Stimulated activated CD4-positive, alpha-beta T cell treated with anti-CD3 and anti-CD28 coated beads, Interleukin-4, amount 100 ng/mL, for 1 hour (primary cell): ENCODE data around the gene SAMD10.
"Not testable (repeated sequence)": the region's sequence is repeated elsewhere in the genome, so short reads cannot be mapped to it uniquely, and the experiment has no call there.

Source experiments
- DNase-seq: peaks from one replicate; pipeline ENCODE4 v3.0.0-alpha.2; 2020

The SAMD10 gene

GRCh38 chr20:63968136-63968927 is 11.1 kb downstream of the SAMD10 start:
- no peak for DNase-seq

- DNase-seq: peak; percentile 1
These were observed 11.9 kb downstream of the SAMD10 start for GRCh38 chr20:63967330-63968135.

- DNase-seq: peak; percentile 1
These were observed 12.5 kb downstream of the SAMD10 start for GRCh38 chr20:63966944-63967322.

- peak; percentile 1 for DNase-seq
These were observed 13.1 kb downstream of the SAMD10 start for GRCh38 chr20:63966172-63966943.

DNA sequence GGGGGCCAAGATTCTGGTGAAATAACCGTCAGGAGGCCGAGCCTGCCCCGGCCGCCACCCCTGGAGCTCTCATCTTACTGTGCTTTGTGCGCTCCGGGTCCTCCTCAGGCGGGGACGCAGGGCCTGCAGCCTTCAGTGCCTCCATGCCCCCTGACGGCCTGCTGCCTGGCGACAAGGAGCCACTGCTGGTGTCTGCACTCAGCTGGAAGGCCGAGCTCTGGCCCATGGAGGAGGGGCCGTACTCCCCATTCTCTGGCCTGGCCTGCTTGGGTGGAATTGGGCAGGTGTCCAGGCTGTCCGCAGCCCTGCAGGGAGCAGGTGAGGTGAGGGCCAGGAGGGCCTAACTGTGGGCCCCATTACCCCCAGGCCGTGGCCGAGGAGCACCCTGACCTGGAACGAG is 15.0 kb downstream of the SAMD10 start:
- DNase-seq: peak; percentile 1

DNA sequence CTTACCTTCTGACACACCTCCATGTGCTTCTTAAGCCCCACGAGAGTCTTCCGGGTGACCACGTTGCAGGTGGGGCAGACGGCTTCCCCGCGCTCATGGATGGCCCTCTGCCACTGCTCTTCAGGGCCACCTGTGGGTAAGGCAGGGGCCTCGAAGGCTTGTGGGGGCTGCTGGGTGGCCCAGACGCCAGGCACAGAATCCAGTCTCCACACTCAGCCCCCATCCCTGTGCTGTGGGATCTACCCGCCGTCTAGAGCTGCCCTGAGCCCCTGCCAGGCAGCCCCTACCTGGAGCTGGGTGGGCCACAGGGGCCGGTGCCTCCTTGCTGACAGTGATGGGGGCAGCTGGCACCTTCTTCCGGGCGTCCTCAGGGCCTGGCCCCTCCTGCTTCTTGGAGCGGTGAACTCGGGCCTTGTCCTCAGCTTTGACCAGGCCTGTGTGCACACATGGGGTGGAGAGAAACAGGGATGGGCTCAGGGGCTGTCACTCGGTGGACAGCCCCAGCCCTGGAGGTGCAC is 15.6 kb downstream of the SAMD10 start:
- no peak for DNase-seq

- no peak for DNase-seq
These were observed 16.1 kb downstream of the SAMD10 start for GRCh38 chr20:63963348-63963741.

GRCh38 chr20:63962426-63963347 is 16.8 kb downstream of the SAMD10 start:
- no peak for DNase-seq

- DNase-seq: no peak
These were observed 17.6 kb downstream of the SAMD10 start for GRCh38 chr20:63961664-63962425.

DNA sequence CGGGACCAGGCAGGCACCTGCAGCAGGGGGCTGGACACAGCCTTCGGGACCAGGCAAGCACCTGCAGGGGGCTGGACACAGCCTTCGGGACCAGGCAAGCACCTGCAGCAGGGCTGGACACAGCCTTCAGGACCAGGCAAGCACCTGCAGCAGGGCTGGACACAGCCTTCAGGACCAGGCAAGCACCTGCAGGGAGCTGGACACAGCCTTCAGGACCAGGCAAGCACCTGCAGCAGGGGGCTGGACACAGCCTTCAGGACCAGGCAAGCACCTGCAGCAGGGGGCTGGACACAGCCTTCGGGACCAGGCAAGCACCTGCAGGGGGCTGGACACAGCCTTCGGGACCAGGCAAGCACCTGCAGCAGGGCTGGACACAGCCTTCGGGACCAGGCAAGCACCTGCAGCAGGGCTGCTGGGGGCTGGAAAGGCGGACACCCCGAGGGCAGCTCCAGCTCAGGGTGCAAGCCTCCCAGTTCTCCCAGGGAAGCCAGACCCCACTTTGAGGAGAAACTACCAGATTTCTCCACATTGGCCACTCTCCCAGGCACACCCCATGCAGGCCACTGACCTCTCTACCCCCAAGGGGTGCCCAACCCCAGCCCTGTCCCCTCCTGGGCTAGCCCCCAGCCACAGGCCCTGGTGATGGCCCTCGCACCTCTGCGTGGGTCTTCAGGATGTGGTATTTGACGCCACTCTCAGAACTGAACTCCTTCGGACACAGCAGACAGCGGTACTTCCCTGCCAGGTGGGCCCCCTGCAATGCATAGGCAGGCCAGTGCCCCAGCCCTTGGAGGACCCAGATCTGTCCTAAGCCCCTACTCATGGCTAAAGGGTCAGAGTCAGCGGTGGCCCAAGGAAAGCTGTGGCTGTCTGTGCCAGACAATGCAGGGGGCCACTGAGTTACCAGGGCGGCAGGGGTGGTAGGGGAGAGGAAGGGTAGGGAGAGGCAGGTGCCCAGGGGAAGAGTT is 18.5 kb downstream of the SAMD10 start:
- DNase-seq: not testable (repeated sequence)

DNA sequence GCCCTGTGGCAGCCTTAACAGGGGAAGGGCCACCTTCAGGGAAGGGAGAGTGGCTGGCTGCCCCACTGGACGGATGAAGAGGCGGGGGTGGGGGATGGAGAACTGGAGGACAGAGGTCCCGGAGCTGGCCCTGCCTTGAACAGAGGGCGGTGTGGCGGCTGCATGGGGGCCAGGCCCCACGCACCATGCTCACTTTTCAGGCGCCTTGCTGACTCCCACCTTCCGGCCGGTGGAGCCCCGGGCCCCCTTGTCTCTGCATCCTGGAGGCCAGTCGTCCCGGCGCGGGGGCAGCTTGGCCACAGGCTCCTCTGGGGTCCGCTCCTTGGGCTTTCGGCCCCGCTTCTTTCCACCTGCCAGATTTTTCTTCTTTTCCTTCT is 19.8 kb downstream of the SAMD10 start:
- DNase-seq: no peak

GRCh38 chr20:63958964-63959698 is 20.3 kb downstream of the SAMD10 start:
- no peak for DNase-seq

- no peak for DNase-seq
These were observed 21.0 kb downstream of the SAMD10 start for GRCh38 chr20:63958471-63958870.

GRCh38 chr20:63957690-63958441 is 21.6 kb downstream of the SAMD10 start:
- peak; percentile 61 for DNase-seq

DNA sequence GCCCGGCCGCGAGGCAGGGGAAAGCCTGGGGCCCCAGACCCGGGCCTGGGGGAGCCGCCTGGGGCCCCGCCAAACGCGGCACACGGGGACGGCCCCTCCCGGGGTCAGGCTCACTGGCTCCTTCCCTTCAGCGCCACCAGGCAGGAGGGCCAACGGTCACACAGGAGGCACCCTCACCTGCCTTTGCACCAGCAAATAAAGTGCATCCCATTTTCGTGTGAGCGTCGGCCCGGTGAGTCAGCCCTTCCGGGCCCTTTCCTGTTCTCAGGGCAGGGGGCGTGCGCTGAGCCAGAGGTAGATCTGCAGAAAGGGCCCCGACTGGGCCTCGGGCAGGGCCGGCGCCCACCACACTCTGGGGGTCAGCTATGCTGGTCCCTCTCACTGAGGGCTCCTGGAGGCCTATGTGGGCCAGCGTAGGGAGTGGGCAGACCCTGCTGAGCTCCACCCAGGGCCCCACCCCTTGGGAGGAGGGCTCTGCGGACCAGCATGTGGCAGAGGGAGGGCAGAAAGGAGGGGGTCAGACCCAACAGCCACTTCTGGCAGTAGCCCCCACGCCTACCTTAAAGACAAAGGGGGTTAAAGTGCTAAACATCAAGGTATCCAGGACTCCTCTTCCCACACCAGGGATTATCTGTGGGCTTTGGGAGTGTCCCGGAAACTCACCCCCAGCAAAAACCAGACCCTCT is 22.3 kb downstream of the SAMD10 start:
- peak; percentile 79 for DNase-seq

DNA sequence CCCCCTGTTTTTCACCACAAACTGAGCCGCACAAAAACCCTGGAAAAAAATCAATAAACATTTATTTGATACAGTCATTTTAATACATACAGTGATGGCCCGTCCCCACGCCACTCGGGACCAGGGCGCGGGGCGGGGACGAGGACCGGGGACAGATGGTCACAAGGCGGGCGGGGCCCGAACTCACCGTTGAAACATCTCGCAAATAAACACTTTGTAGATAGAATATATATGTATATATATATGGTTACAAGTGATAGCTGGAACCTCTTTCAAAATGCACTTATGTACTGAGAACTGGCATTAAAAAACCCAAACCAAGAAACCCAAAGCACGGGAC is 22.8 kb downstream of the SAMD10 start:
- DNase-seq: no peak

DNA sequence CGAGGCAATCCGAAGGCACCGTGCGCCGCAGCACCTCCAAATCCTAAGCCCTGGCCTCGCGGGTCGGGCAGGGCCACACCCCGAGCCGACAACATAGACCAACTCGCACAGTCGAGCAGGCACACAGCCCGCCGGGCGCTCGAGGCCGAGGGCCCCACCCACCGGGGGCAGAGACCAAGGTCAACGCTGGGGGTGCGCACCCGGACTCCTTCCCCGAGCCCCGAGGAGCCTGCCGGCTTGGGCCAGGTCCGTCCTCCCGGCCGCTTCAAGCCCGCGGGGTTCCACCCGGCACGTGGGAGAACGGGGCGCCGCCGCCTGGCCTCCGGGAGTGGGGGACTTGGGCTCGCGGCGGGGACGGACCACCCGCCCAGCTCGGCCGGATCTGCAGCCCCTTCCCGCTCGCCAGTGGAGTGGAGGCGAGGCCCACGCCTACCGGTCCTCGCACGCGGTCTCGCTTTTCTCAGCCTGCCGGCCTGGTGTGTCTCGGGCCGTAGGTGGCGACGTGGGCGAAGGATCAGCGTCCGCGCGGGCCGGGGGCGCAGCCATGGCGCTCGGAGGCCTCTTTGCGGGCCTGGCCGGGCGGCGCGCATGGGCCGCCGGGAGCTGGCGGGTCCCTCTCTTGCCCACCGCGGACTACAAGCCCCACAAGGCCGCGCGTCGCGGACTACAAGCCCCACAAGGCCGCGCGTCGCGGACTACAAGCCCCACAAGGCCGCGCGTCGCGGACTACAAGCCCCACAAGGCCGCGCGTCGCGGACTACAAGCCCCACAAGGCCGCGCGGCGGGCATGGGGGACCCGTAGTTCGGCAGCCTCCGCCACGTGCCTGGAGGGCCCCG is 23.4 kb downstream of the SAMD10 start, which contains the start of gene UCKL1:
Gene UCKL1, minus strand, starts transcription at position 590 of the 837 bp plus-strand sequence. Its CDS starts 44 bp downstream, at position 546.
- peak; percentile 88 for DNase-seq
